Measurements from ENCODE around the gene TFPT. TPM values are rescaled to one million over a fixed set of nuclear protein-coding genes. Genes with fewer than 3 reads are reported as not detected.

Gene TFPT
- total RNA-seq, 3 donors from 2014 or later: 9.8 to 18.2 (median 15.3) TPM

DNA sequence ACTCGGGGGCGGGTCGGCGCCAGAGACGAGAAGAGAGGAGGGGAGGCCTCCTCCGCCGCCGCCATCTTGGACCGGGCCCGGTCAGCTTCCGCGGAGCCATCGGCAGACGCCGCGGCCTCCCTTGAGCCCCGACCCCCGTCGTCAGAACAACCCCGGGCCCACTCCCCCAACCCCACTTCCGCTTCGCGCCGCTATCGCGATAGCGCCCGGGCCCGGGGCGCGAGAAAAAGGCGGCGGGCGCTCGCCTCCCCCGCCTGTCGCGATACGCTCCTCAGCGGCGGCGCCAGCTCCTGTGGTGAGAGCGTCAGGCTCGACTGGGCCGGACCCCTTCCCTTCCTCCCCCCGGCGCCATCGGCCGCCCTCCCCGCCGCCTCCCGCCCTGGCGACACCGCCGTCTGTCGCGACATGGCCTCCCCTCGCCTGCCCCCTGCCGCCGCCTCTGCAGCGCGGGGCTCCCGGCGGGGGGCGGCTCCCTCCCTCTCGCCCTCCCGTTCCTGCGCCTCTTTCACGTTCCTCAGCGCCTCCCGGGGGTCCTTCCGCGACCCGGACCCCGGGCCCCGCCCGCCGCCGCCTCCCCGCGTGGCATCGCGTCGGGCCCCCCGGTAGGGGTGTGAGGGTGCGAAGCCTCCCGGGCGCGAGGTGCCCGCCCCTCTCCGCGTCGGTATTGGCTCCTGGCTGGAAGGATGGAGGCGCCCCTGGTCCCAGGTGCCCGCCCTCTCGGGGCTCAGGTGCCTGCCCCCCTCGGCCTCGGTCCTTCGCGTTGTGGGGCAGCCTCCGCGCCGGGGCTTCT lies 22.4 kb upstream of the TFPT start, which contains the start of gene CNOT3:
CNOT3 (plus strand) TSS at position 64 of the 790 bp plus-strand sequence. CDS start 5,217 bp downstream, outside the sequence.
- ATAC-seq (no peak), DNase-seq (peak in 2 of 3 donors; percentile 63 to 73)
- H3K4me3 ChIP-seq: peak within 1 kb of the TSS; percentile 99
- H3K9me3 ChIP-seq: no peaks in the 10 kb centered on the region
- H3K36me3 ChIP-seq (ENCODE audit: low read depth): peaks cover 7% of the 10 kb centered on the region
- intact Hi-C loops (cut with DNase I, micrococcal nuclease): no loop called here
- H3K4me1 ChIP-seq (ENCODE audit: low read depth): peaks cover 35% of the 10 kb centered on the region
- TF ChIP-seq, protein P1, sequence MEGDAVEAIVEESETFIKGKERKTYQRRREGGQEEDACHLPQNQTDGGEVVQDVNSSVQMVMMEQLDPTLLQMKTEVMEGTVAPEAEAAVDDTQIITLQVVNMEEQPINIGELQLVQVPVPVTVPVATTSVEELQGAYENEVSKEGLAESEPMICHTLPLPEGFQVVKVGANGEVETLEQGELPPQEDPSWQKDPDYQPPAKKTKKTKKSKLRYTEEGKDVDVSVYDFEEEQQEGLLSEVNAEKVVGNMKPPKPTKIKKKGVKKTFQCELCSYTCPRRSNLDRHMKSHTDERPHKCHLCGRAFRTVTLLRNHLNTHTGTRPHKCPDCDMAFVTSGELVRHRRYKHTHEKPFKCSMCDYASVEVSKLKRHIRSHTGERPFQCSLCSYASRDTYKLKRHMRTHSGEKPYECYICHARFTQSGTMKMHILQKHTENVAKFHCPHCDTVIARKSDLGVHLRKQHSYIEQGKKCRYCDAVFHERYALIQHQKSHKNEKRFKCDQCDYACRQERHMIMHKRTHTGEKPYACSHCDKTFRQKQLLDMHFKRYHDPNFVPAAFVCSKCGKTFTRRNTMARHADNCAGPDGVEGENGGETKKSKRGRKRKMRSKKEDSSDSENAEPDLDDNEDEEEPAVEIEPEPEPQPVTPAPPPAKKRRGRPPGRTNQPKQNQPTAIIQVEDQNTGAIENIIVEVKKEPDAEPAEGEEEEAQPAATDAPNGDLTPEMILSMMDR (IDR thresholded peaks at IDR 0.05): no peak

DNA sequence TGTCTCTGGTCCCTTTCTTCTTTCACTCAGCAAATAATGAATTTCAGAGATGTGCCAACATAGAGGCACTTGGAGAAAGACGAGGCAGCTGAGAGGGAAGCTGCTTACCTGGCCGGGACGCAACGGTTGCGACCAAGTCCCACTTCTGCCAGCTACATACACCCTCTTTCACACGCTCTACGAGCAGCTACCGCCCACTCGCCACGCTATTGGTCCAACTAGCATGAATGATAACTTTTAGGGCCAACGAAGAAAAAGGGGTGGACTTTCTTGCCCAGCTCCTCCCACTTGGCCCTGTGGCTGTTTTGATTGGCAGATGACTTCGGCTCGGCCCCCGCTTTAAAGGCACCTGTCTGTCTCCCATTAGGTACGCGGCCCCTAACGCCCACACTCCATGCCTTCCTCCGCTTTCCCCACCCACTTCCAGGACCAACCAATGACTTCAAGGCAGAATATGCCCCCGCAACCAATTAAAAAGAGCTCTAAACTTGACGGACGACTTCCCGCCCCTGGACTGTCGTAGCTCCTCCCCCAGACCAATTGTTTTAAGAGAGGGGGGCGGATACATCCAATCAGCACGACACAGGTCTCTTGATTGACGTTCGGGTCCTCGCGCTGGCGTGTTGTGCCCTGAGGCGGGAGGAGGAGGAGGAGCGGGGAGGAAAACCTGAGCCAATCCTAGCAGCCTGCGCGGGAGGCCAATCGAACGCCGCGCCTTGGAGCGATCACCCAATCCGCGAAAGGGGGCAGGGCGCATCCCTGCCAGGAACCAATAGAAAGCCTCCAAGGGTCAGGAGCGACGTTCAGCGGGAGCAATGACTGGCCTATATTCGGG lies 21.6 kb upstream of the TFPT start:
- ATAC-seq (peak; percentile 88), DNase-seq (peak; percentile 98 to 100 (median 99))
- Histone ChIP-seq H3K36me3 (ENCODE audit: low read depth) (peaks cover 7% of the 10 kb centered on the region), H3K4me1 (ENCODE audit: low read depth) (peaks cover 35% of the 10 kb centered on the region), H3K9me3 (no peaks in the 10 kb centered on the region), H3K4me3 (peak overlapping the region; percentile 99)
- TF ChIP-seq, protein P1 (IDR thresholded peaks at IDR 0.05): no peak
- intact Hi-C loops (cut with DNase I, micrococcal nuclease): no loop called here

DNA sequence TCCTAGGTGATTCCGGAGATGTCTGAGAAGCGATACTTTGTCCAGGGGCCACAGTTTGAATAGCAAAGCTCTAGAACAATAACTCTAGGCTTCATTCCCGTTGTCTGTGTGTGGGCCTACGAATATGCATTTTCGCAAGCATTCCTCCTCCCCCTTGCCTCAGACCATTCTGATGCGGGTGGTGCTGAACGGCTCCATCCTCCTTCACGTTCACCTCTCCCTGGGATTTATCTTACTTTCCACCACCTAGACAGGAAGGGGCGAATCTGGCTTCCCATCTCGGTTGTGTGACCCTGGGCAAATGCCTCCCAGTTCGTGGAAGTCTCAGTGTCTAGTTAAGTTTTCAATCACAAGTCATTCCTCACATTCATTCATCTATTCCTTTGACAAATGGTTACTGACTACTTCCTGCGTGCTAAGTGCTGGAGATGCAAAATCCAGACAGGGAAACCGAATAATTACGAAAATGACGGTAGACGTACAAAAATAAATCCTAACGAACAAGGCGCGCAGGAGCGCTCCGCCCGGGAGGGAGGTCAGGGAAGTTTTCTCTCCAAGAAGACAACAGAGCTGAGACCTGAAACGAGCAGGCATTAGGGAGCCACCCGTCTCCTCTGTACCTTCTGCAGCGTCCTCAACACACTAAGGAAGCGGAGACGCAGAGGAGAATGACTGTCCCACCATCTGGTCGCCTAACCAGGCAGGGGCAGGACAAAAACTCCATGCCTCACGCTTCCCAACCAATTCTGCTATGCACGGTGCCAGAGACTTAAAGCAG lies 20.8 kb upstream of the TFPT start:
- TF ChIP-seq, protein P1 (IDR thresholded peaks at IDR 0.05): no peak
- Histone ChIP-seq H3K4me1 (ENCODE audit: low read depth) (peaks cover 35% of the 10 kb centered on the region), H3K9me3 (no peaks in the 10 kb centered on the region), H3K36me3 (ENCODE audit: low read depth) (peaks cover 7% of the 10 kb centered on the region), H3K4me3 (peak overlapping the region; percentile 99)
- intact Hi-C loops (cut with DNase I, micrococcal nuclease): no loop called here
- ATAC-seq (no peak), DNase-seq (no peak)

- intact Hi-C loops (cut with DNase I, micrococcal nuclease): no loop called here
- ATAC-seq (no peak), DNase-seq (no peak)
- Histone ChIP-seq H3K4me1 (ENCODE audit: low read depth) (peaks cover 22% of the 10 kb centered on the region), H3K9me3 (no peaks in the 10 kb centered on the region), H3K4me3 (no peak overlapping the region), H3K36me3 (ENCODE audit: low read depth) (peaks cover 7% of the 10 kb centered on the region)
- TF ChIP-seq, protein P1 (IDR thresholded peaks at IDR 0.05): no peak
Measured at GRCh38 chr19:54133957-54134590, 18.6 kb upstream of the TFPT start.
